GM18868 (cell line): ENCODE results near the gene IGSF23.
"Not testable (repeated sequence)": the region's sequence is repeated elsewhere in the genome, so short reads cannot be mapped to it uniquely, and the experiment has no call there.

ENCODE experiments used
- ATAC-seq: cut with Tn5 transposase; IDR thresholded peaks from one replicate; pipeline ENCODE4 v1.9.1; 2021; ENCODE audit warnings: mild to moderate bottlenecking, moderate library complexity; ENCODE audit not compliant: unreplicated experiment

Gene IGSF23

GRCh38 chr19:44587963-44588770, 25.2 kb upstream of the IGSF23 start:
- ATAC-seq, result no peak

- ATAC-seq, result no peak
Observed at GRCh38 chr19:44588771-44589112, 24.6 kb upstream of the IGSF23 start.

GRCh38 chr19:44590245-44591059, 22.9 kb upstream of the IGSF23 start:
- no peak for ATAC-seq

DNA sequence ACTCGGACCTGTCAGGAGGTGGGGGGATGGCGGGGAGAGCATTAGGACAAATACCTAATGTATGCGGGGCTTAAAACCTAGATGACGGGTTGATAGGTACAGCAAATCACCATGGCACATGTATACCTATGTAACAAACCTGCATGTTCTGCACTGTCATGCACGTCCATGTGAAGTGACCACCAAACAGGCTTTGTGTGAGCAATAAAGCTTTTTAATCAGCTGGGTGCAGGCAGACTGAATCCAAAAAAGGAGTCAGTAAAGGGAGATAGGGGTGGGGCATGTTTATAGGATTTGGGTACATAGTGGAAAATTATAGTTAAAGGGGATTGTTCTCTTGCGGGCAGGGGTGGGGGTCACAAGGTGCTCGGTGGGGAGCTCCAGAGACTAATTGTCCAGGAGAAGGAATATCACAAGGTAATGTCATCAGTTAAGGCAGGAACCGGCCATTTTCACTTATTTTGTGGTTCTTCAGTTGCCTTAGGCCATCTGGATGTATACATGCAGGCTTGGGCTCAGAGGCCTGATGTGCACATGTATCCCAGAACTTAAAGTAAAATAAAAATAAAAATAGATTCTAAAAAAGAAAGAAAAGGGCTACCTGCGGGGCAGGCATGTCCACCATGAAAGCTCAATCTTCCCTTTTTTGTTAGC, 21.9 kb upstream of the IGSF23 start:
- ATAC-seq, result not testable (repeated sequence)

DNA sequence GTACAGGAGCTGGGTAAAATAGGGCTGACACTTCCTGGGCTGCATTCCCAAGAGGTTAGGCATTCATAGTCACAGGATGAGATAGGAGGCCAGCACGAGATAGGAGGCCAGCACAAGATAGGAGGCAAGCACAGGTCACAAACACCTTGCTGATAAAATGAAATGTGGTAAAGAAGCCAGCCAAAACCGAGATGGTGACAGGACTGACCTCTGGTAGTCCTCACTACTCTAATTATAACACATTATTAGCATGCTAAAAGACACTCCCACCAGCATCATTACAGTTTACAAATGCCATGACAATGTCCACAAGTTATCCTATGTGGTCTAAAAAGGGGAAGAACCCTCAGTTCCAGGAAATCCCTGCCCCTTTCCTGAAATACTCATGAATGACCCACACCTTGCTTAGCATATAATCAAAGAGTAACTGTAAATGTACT, 20.9 kb upstream of the IGSF23 start:
- ATAC-seq, result no peak

GRCh38 chr19:44593294-44593693, 20.1 kb upstream of the IGSF23 start:
- no peak for ATAC-seq

GRCh38 chr19:44593866-44594266, 19.5 kb upstream of the IGSF23 start:
- ATAC-seq, result not testable (repeated sequence)

DNA sequence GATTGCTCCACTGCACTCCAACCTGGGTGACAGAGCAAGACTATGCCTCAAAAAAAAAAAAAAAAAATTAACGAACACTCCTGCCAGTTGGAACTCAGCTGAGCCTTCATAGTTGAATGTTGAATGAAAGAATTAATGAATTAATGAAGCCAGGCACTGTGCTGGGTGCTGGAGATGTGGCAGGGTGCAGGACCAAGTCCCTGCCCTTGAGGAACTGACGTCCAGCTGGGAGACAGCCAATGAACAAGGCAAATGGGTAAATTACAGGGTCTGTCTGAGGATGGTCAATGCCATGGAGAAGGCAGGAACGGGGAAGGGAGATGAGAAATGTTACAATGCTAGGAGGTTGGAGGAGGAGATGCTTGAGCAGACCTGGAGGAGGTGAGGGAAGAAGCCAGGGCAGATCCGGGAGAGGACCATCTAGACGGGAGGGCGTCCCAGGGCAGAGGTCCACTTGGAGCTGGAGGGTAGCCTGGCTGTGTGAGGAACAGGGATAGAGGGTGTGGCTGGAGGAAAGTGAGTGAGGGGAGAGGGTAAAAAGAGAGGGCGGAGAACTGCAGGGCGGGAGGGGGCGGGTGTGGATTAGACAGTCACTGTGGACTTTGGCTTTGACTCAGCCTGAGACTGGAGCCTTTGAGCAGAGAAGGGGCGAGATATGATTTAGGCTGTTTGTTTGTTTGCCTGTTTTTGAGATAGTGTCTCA, 16.8 kb upstream of the IGSF23 start:
- no peak for ATAC-seq

- ATAC-seq, result no peak
Observed at GRCh38 chr19:44597131-44597491, 16.3 kb upstream of the IGSF23 start.

DNA sequence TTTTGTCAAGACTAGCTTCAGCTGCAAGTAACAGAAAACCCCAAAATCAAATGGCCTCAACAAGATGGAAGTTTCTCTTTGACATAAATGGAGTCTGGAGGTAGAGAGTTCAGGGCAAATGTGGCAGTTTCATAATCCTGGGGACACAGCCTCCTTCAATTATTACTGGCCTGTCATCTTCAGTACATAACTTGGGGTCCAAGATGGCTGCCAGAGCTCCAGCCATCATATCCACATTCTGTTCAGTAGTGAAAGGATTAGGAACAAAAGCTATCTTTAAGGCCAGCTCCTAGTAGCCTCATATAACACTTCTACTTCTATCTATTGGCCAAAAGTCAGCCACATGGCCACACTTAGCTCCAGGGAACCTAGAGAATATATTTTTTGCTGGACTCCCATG, 15.0 kb upstream of the IGSF23 start:
- no peak for ATAC-seq

GRCh38 chr19:44598880-44599279, 14.5 kb upstream of the IGSF23 start:
- ATAC-seq, result no peak

GRCh38 chr19:44600466-44600865, 12.9 kb upstream of the IGSF23 start:
- no peak for ATAC-seq

GRCh38 chr19:44602081-44602480, 11.3 kb upstream of the IGSF23 start:
- no peak for ATAC-seq

DNA sequence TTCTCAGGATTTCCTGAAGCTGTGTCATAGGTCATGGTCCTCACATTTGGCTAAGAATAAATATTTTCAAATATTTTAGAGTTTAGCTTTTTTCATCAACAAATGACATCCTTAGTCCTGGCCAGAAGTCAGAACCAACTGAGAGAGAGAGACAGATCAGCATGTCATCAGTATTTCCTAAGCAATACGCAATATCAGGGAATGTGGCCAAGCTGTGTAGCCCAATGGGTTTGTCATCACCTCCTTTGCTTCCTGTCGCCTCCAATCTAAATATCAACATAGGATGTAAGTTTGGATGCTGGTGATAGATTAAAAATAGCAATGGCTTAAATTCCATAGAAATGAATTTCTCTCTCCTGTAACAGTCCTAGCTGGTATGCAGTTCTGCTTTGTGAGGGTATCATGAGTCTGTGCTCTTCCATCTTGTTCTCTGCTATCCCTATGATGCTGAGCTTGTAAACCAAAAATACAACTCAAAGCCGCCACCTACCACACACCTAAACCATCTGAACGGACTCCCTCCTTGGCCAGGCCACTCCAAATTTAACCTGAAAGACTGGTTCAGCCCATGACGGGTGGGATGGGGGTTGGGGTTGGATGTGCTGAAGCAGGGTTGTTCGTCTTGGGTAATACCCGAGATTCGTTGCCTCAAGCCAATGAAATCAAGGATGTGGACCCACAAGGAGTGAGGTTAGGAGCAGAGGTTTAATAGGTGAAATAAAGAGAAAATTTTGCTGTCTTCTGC, 10.0 kb upstream of the IGSF23 start:
- ATAC-seq, result no peak

- no peak for ATAC-seq
Observed at GRCh38 chr19:44604241-44604640, 9.1 kb upstream of the IGSF23 start.

DNA sequence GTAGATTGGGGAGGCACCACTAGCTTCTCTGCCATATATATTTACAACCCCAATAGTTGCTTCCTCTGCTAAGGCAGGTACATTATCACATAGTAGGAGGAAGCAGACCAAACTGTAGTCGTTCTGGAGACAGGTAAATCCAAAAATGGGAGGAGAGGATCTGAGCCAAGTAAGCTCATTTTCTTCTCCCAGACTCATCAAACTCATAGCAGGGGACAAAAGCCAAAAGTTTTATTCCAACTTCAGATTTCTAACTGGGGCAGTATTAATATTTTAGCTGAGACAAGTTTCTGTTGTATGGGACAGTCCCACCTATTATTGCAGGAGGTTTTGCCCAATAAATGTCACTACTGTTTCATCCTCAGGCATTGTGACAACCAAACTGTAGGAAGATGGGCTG, 7.8 kb upstream of the IGSF23 start:
- ATAC-seq, result no peak

DNA sequence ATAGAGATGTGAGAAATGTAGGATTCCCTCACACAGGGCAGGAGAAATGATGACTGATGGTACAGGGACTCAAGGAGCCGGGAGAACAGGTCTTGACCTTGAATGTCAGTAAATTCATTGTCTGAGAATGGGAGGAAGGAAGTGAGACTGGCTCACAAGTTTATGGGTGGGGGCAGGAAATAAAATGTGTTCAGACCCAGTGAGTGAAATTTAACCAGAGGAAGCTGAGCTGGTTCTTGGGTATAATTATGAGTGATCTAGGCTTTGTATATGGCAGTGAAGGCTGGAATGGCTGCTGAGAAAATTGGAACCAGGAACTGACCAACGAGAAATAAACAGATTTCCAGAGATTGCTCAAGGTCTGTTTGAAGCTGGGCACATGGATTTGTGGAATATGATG, 6.3 kb upstream of the IGSF23 start:
- ATAC-seq, result no peak

DNA sequence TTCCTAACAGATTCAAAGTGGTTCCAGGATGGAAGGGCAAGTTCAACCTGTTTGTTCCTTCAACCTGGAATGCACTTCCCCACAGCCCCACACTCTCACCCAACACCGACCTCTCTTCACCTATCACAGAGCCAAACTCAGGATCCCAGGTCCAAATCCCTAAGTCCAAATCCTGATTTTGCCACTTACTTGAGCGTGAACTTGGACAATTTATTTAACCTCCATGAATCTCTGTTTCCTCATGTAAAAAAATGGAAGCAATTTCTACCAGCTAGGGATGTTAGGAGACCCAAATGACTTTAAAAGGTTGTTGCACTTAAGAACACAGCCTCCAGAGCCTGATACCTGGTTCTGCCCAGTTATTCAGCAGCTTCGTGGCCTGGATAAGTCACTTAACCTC, 5.4 kb upstream of the IGSF23 start:
- no peak for ATAC-seq

DNA sequence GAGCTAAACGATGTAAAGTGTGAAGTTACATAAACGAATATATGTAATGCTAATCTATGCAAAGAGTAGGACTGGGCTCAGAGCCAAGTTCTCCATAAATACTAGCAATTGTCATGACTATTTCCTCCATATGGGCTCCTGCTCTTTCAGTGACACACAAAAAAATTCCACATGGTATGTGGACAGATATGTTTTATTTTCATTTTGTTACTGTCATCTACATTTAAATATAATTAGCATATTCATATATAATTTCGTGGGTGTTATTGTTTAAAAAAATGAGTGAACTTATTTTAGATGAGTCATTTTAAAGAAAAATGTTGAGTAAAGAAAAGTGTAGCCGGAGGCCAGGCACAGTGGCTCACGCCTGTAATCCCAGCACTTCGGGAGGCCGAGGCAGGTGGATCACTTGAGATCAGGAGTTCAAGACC, 5.0 kb upstream of the IGSF23 start:
- ATAC-seq, result no peak

- ATAC-seq, result no peak
Observed at GRCh38 chr19:44609219-44609618, 4.1 kb upstream of the IGSF23 start.
